ENCODE data around the gene TBX2. TPM values are rescaled to one million over a fixed set of nuclear protein-coding genes. Genes with fewer than 3 reads are reported as not detected.
A peak's percentile ranks its signal among the peaks of the same experiment; 100 is the strongest.

The TBX2 gene
- total and polyA plus RNA-seq, 2 of the 13 experiments (the other 11 are each of a cell fraction or from before 2014, with no cell fraction given), result 2.8 to 15.3 TPM

GRCh38 chr17:61366715-61367413, 32.8 kb upstream of the TBX2 start (continued):
- no peak for TF ChIP-seq ZNF513 (CRISPR knock-in tag; conservative IDR thresholded peaks at IDR 0.05)
- TF ChIP-seq ZNF136 (CRISPR knock-in tag; IDR thresholded peaks at IDR 0.05; ENCODE audit: low read depth), result peak; percentile 81
- TF ChIP-seq ZBTB20 (CRISPR knock-in tag; IDR thresholded peaks at IDR 0.05; ENCODE audit: borderline replicate concordance, low read depth), result peak; percentile 81
- TF ChIP-seq IKZF4 (CRISPR knock-in tag; IDR thresholded peaks at IDR 0.05; ENCODE audit: borderline replicate concordance, low read depth, not compliant biosample characterization), result peak; percentile 49
- TF ChIP-seq ZNF879 (CRISPR knock-in tag; IDR thresholded peaks at IDR 0.05), result no peak
- no peak for TF ChIP-seq REXO4 (CRISPR knock-in tag; IDR thresholded peaks at IDR 0.05; ENCODE audit: borderline replicate concordance)
- TF ChIP-seq TBL1XR1 (IDR thresholded peaks at IDR 0.05; ENCODE audit: borderline replicate concordance, low read length, partially characterized antibody), result no peak
- no peak for TF ChIP-seq MTF1 (CRISPR knock-in tag; IDR thresholded peaks at IDR 0.05)
- peak; percentile 80 for TF ChIP-seq HNF4A (CRISPR knock-in tag; IDR thresholded peaks at IDR 0.05)
- no peak for TF ChIP-seq DMTF1 (CRISPR knock-in tag; IDR thresholded peaks at IDR 0.05)
- peak; percentile 98 for TF ChIP-seq PHF21A (CRISPR knock-in tag; IDR thresholded peaks at IDR 0.05)
- no peak for TF ChIP-seq ZNF343 (CRISPR knock-in tag; IDR thresholded peaks at IDR 0.05)
- peak; percentile 81 for TF ChIP-seq NR2F6 (IDR thresholded peaks at IDR 0.05)
- TF ChIP-seq NR2F6 (CRISPR knock-in tag; IDR thresholded peaks at IDR 0.05), result peak; percentile 81
- no peak for TF ChIP-seq ZNF766 (CRISPR knock-in tag; IDR thresholded peaks at IDR 0.05; ENCODE audit: borderline replicate concordance)
- TF ChIP-seq ZNF557 (CRISPR knock-in tag; IDR thresholded peaks at IDR 0.05), result no peak
- no peak for TF ChIP-seq ZNF17 (CRISPR knock-in tag; IDR thresholded peaks at IDR 0.05)
- peak; percentile 74; the same call in 1 of the 2 replicates for TF ChIP-seq CREB3 (CRISPR knock-in tag; IDR thresholded peaks at IDR 0.05)
- TF ChIP-seq RERE (CRISPR knock-in tag; IDR thresholded peaks at IDR 0.05; ENCODE audit: low read depth), result peak; percentile 85; the same call in 1 of the 2 replicates
